ENCODE results near the gene MPPED1.

Gene MPPED1

GRCh38 chr22:43550024-43550620 lies 138.3 kb downstream of the MPPED1 start:
- DNase-seq = no peak

GRCh38 chr22:43550672-43551071 lies 138.9 kb downstream of the MPPED1 start:
- no peak for DNase-seq

GRCh38 chr22:43553451-43554258 lies 141.8 kb downstream of the MPPED1 start:
- no peak for DNase-seq

DNA sequence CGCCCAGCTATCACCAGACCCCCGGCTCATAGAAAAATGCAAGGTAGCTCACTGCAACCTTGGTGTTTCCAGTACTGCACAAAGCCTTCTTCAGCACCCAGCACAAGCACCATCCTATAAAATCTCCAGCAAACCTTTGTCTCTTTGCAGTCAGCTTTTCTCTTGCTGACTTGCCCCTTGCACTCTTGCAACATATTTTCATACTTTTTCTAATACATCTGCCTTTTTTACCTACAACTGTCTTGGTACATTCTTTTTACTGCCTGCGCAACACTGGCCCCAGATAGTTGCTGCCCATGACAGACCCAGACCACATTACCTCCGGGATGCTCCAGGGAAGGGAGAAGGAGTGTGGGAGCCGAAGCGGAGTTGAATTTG lies 142.4 kb downstream of the MPPED1 start:
- no peak for DNase-seq

- DNase-seq = no peak
Observed at GRCh38 chr22:43554694-43555365, 143.0 kb downstream of the MPPED1 start.

DNA sequence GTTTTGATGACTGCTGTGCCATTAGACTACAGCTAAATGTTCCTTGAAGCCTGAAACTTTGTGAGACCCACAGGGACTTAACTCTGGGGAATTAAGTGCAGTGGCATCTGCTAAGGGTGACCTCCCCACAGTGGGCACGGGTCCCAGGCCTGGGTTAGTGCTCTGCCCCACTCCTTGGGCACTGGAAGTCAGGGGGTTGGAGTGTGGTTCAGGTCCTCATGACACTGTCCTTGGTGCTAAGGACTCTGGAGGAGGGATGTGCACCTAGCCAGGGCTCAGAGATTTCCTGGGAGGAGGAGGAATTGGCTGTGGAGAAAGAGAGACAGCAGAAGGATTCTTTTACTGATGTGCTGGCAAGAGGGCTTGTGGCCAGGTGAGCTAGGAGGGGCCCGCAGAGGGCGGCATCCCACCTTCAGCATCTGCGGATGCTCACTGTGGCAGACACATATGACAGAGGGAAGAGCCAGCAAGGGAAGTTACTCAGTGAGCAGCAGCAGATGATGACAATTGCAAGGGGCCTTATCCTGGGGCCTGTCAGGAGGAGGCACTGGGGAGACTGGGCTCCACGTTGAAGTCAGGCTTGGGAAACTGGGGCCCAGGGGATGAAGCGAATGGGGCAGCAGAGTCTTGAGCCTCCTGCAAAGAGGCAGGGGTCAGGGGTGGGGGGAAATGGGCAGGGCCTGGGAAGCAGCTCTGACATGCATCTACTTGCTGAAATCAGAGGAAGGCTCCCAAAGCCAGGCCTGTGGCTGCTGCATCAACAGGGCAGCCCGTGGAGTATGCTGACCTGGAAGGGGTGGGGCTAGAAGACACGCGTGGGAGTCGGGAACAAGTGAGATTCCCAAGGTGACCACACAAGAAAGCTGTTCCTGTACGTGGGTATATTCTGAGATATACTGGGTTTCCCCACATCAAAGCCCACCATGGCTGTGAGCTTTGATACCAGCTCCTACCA lies 144.0 kb downstream of the MPPED1 start:
- DNase-seq = no peak
